GM13976 (cell line): ENCODE results near the gene LY86.

Source experiments
- DNase-seq: peaks from one replicate; pipeline ENCODE4 v3.0.0; 2012; ENCODE audit warnings: low spot score
- CTCF ChIP-seq: IDR thresholded peaks from 2 replicates; pipeline ENCODE4 v1.5.1; 2012; ENCODE audit warnings: borderline replicate concordance, mild to moderate bottlenecking; ENCODE audit not compliant: insufficient read depth; ENCODE audit errors: extremely low read depth, missing control alignments, control extremely low read depth
- in situ Hi-C: fragments of 300-500 bp; cut with MboI; formaldehyde crosslinking; loops from one replicate; pipeline ENCODE4 v1.12.0; 2022; ENCODE audit warnings: low sequenced_read_pairs, mixed read lengths, inconsistent platforms; ENCODE audit not compliant: unreplicated experiment

Gene LY86

GRCh38 chr6:6676910-6677441 is 88.5 kb downstream of the LY86 start:
- DNase-seq, result peak; percentile 77
- in situ Hi-C loops, result loop anchor here (25.0 kb wide), 2 partner anchors 560 to 935 kb away; no protein-coding TSS in a partner anchor
- TF ChIP-seq CTCF, result peak; percentile 75

DNA sequence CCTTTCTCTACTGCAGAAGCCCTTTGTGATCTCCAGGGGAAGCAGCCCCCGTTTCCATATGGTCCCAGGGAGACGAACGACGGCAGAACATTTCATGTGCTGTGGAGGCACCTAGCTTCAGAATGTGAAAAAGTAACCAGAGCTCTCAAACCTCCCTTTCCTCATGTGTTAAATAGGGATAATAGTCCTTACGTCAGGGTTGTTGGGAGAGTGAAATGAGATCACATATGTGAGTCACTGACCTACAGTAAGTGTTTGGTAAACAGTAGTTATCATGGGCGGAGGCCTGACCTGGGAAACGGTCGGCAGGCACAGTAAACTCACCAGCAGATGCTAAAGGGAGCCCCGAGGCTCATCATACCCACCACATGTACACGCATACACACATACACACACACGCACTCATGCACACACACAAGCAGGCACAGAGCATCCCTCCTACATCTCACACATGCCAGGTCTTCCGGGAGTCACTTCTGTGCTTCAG is 89.7 kb downstream of the LY86 start:
- no peak for DNase-seq
- in situ Hi-C loops, result loop anchor here (25.0 kb wide), 2 partner anchors 559 to 934 kb away; no protein-coding TSS in a partner anchor
- TF ChIP-seq CTCF, result no peak

GRCh38 chr6:6678811-6679210 is 90.3 kb downstream of the LY86 start:
- no peak for TF ChIP-seq CTCF
- in situ Hi-C loops, result loop anchor here (25.0 kb wide), 2 partner anchors 558 to 933 kb away; no protein-coding TSS in a partner anchor
- DNase-seq, result no peak

DNA sequence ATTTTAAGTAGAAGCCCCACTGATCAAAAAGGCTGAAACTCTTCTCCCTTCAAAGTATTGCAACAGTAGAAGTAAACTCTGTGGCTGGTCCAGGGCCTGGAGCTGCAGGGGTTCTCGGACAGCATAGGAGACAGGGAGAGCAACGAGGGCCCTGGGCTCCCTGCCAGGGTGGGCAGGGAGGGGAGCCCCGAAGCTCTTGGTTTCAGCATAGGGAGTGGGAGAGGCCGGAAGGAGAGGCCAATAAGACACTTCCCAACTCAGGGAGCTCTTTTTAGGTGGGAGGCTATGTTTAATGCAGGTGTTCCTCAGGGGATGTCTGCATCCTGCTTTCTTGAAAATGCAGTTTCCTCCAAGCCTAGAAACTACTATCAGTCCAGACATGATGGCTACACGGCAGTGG is 91.1 kb downstream of the LY86 start:
- DNase-seq, result no peak
- no peak for TF ChIP-seq CTCF
- in situ Hi-C loops, result loop anchor here (25.0 kb wide), 2 partner anchors 558 to 933 kb away; no protein-coding TSS in a partner anchor

DNA sequence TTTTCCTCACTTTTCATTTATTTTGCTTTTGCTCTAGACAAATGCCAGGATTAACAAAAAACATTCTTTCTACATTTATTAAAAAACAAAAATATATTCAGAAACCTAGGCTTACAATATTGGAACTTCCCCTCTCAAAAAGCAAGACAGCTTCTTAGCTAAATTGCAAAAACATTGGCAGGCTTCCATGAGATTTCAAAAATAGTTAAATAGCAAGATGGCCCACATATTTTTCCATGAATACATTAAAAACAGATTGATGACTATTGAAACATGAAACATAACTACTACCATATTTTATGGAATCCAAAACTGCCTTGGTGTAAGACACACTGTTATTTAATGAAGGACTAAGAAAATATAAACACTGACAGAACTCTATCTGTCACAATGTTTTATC is 92.0 kb downstream of the LY86 start:
- in situ Hi-C loops, result loop anchor here (25.0 kb wide), 2 partner anchors 557 to 932 kb away; no protein-coding TSS in a partner anchor
- DNase-seq, result no peak
- TF ChIP-seq CTCF, result no peak

GRCh38 chr6:6681075-6681849 is 92.7 kb downstream of the LY86 start:
- in situ Hi-C loops, result loop anchor here (25.0 kb wide), 2 partner anchors 556 to 931 kb away; no protein-coding TSS in a partner anchor
- no peak for DNase-seq
- TF ChIP-seq CTCF, result no peak
